ENCODE measurements around the gene TACC2. TPM values are rescaled to one million over a fixed set of nuclear protein-coding genes. Genes with fewer than 3 reads are reported as not detected.

Gene TACC2
- total RNA-seq, 2 experiments from 2014 or later = not detected

DNA sequence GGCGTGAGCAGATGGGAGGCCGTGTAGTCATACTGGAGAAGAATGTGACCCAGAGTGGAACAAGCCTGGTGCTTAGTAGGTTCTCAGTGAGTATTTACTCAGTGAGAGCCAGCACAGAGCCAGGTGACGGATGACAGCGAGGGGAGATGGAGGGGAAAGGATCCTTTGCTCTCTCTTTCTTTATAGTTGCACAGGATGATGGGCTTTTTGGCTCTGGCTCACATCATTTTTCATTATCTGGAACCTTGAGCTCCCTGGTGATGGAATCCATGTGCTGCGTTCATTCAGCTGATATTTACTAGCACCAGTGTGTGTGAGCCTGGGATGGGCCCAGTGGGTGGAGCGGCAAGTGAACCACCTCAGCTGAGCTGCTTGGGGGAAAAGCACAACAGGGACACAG is 299.3 kb downstream of the TACC2 start:
- no peak overlapping the region for H3K4me3 Mint-ChIP-seq
- H3K27ac Mint-ChIP-seq = no peak overlapping the region
- H3K27me3 Mint-ChIP-seq = peaks cover 12% of the 10 kb centered on the region
- CTCF ChIA-PET = no interaction called here
- H3K9me3 Mint-ChIP-seq (ENCODE audit: low read depth) = no peaks in the 10 kb centered on the region
- DNase-seq = no peak
- H3K36me3 Mint-ChIP-seq = no peaks in the 10 kb centered on the region
- H3K4me1 Mint-ChIP-seq = peaks cover 6% of the 10 kb centered on the region
- no peak for ATAC-seq

GRCh38 chr10:122288917-122289316 is 300.0 kb downstream of the TACC2 start:
- Mint-ChIP-seq H3K9me3 (ENCODE audit: low read depth) (no peaks in the 10 kb centered on the region), H3K4me3 (no peak overlapping the region), H3K36me3 (no peaks in the 10 kb centered on the region), H3K4me1 (peaks cover 8% of the 10 kb centered on the region), H3K27ac (no peak overlapping the region), H3K27me3 (peaks cover 11% of the 10 kb centered on the region)
- DNase-seq (no peak), ATAC-seq (no peak)
- CTCF ChIA-PET = no interaction called here

GRCh38 chr10:122290334-122290733 is 301.4 kb downstream of the TACC2 start:
- Mint-ChIP-seq H3K9me3 (ENCODE audit: low read depth) (no peaks in the 10 kb centered on the region), H3K27ac (no peak overlapping the region), H3K27me3 (peaks cover 8% of the 10 kb centered on the region), H3K4me1 (peaks cover 14% of the 10 kb centered on the region), H3K36me3 (no peaks in the 10 kb centered on the region), H3K4me3 (no peak overlapping the region)
- ATAC-seq (no peak), DNase-seq (no peak)
- CTCF ChIA-PET = interaction anchor here (0.6 kb wide), 1 partner anchor 14 kb away, joined by 3 read pairs; no protein-coding TSS in a partner anchor

DNA sequence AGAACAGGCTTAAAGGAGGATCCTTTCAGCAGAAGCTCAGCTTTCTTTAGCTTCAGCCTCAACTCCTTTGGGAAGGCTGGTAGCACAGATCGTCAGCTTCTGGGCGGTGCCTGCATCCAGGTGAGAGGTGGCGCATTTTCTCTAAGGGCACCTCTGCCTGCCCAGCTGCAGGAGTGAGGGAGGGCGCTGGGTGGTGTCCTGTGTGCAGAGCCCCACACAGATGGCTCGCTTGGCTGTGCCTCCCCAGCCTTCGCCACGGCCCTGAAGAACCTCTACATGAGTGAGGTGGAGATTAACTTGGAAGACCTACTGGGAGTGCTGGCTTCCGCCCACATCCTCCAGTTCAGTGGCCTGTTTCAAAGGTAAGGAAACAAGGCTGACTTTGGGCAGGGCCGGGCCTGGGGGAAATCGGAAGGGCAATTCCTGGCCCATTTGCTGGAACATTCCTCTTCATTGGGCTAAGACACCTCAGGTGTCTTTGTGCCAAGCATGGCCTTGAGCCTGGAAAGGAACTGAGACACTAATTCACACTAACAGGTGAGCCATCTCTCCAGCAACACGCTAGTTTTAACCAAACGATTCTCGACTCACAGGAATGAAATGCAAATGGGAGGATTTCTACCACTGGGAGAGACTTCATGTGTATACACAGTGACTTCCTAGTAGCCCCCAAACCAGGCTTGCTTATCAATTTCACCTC is 302.0 kb downstream of the TACC2 start:
- peaks cover 20% of the 10 kb centered on the region for H3K4me1 Mint-ChIP-seq
- CTCF ChIA-PET = no interaction called here
- no peak for DNase-seq
- no peak overlapping the region for H3K4me3 Mint-ChIP-seq
- ATAC-seq = no peak
- no peaks in the 10 kb centered on the region for H3K9me3 Mint-ChIP-seq (ENCODE audit: low read depth)
- H3K27me3 Mint-ChIP-seq = peaks cover 14% of the 10 kb centered on the region
- no peak overlapping the region for H3K27ac Mint-ChIP-seq
- H3K36me3 Mint-ChIP-seq = no peaks in the 10 kb centered on the region

- H3K27me3 Mint-ChIP-seq = peaks cover 20% of the 10 kb centered on the region
- DNase-seq (no peak), ATAC-seq (no peak)
- H3K27ac Mint-ChIP-seq = no peak overlapping the region
- no peaks in the 10 kb centered on the region for H3K9me3 Mint-ChIP-seq (ENCODE audit: low read depth)
- H3K4me1 Mint-ChIP-seq = peaks cover 20% of the 10 kb centered on the region
- no peaks in the 10 kb centered on the region for H3K36me3 Mint-ChIP-seq
- no peak overlapping the region for H3K4me3 Mint-ChIP-seq
- CTCF ChIA-PET = no interaction called here
These were observed 302.8 kb downstream of the TACC2 start for GRCh38 chr10:122291739-122292138.

DNA sequence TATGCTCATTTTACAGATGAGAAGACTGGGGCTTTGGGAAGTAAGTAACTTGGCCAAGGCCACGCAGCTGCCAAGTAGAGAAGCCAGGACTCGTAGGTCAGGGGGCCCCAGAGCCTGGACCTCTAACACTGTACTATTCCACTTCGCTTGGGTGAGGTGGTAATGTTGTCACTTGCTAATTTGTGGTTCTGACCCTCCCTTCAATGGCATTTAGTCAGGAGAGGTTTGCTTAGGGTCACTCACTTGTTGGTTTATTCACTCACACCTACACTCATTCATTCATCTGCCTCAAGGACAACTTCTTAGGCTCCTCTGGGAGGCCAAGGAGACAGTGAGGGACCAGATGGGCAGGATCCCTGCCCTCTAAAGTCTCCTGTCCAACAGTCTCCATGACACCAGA is 303.4 kb downstream of the TACC2 start:
- ATAC-seq (no peak), DNase-seq (no peak)
- Mint-ChIP-seq H3K4me1 (peaks cover 20% of the 10 kb centered on the region), H3K9me3 (ENCODE audit: low read depth) (no peaks in the 10 kb centered on the region), H3K27ac (no peak overlapping the region), H3K27me3 (peaks cover 25% of the 10 kb centered on the region), H3K4me3 (no peak overlapping the region), H3K36me3 (no peaks in the 10 kb centered on the region)
- CTCF ChIA-PET = no interaction called here

DNA sequence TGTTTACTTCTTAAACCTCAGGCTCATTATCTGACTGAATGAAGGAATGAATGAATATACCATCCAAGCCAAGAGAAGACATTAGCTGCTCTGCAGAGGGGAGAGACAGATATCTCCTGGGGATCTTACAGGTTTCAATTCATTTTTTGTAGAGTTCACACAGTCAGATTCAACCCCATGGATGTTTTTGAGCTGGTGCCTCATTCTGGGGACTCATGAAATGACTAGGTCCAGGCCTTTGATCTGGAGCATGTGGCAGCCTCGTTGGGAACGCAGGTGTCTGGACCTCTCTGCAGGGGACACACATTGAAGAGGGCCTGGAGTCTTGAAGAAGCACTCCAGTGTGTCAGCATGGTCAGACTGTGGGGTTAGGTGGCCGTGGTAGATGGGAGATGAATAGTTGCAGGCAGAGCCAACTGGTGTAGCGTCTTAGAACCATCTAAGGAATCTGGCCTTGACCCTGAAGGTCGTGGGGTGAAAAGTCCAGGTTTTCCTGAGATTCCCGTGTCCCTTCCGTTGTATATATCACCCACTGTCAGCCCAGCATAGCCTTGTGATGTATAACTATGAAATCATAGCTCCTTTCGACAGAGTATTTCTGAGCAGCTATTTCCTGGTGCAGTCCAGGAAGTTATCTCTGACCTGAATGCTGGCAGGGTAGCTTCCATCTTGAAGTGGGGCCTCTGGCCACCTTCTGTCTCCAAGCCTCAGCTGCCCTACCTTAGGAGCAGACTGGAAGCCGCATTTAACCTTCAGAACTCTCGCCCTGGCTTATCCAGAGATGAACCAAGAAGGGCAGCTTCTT is 304.4 kb downstream of the TACC2 start:
- CTCF ChIA-PET = interaction anchor here (0.9 to 1.5 kb wide), 4 partner anchors 16 to 272 kb away, joined by 3 to 8 read pairs (median 4); no protein-coding TSS in a partner anchor
- H3K36me3 Mint-ChIP-seq = no peaks in the 10 kb centered on the region
- H3K4me3 Mint-ChIP-seq = no peak overlapping the region
- H3K4me1 Mint-ChIP-seq = peaks cover 20% of the 10 kb centered on the region
- ATAC-seq (no peak), DNase-seq (no peak)
- H3K27me3 Mint-ChIP-seq = peaks cover 26% of the 10 kb centered on the region
- H3K27ac Mint-ChIP-seq = no peak overlapping the region
- H3K9me3 Mint-ChIP-seq (ENCODE audit: low read depth) = no peaks in the 10 kb centered on the region

GRCh38 chr10:122293961-122294380 is 305.0 kb downstream of the TACC2 start:
- no peak overlapping the region for H3K4me3 Mint-ChIP-seq
- CTCF ChIA-PET = interaction anchor here (0.9 to 1.5 kb wide), 4 partner anchors 17 to 271 kb away, joined by 3 to 8 read pairs (median 4); no protein-coding TSS in a partner anchor
- peaks cover 30% of the 10 kb centered on the region for H3K27me3 Mint-ChIP-seq
- DNase-seq (no peak), ATAC-seq (no peak)
- peaks cover 20% of the 10 kb centered on the region for H3K4me1 Mint-ChIP-seq
- no peak overlapping the region for H3K27ac Mint-ChIP-seq
- H3K36me3 Mint-ChIP-seq = no peaks in the 10 kb centered on the region
- H3K9me3 Mint-ChIP-seq (ENCODE audit: low read depth) = no peaks in the 10 kb centered on the region

DNA sequence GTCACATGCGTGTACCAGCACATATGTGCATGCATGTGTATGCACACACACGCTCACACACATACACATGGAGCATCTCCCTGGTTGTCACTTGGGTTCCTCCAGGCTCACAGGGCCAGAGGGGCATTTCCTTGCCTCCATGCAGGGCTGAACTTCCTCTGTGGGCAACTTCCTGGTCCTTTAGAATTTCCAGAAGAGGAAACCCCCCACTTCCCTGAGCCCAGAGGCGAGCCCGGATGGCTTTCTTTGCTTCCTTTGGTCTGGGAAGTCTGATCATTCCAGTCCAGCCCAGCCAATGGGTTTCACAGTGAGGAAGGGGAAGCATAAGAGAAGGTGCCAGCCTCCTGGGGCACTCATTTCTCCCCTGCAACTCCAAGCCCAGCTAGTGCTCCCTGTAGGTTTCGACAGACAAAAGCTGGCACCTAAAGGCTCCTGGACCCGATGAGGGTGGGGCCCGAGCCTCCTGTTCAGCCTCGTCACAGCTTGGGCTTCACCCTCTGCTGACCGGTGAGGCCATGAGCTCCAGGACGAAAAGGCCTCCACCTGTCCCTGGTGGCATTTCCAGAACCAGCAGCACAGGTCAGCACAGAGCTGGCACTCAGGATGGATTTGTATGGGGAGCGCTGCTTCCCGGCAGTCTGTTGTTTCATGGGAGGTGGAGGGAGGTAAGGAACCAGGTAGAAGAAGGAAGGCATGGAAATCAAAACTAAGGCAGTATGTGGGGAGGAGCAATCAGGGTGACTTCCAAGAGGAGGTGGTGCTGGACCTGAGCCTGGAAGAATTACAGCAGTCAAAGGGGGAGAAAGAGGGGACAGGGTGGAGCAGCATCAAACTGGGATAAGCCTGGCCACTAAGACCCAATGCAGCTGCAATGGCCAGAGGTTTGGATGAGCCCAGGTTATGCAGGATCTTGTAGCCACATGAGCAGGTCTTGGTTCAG is 305.8 kb downstream of the TACC2 start:
- no peaks in the 10 kb centered on the region for H3K36me3 Mint-ChIP-seq
- H3K27ac Mint-ChIP-seq = no peak overlapping the region
- CTCF ChIA-PET = interaction anchor here (1.1 kb wide), 1 partner anchor 141 kb away, joined by 8 read pairs; no protein-coding TSS in a partner anchor
- H3K4me3 Mint-ChIP-seq = no peak overlapping the region
- H3K27me3 Mint-ChIP-seq = peaks cover 27% of the 10 kb centered on the region
- ATAC-seq (no peak), DNase-seq (no peak)
- peaks cover 19% of the 10 kb centered on the region for H3K4me1 Mint-ChIP-seq
- H3K9me3 Mint-ChIP-seq (ENCODE audit: low read depth) = no peaks in the 10 kb centered on the region

DNA sequence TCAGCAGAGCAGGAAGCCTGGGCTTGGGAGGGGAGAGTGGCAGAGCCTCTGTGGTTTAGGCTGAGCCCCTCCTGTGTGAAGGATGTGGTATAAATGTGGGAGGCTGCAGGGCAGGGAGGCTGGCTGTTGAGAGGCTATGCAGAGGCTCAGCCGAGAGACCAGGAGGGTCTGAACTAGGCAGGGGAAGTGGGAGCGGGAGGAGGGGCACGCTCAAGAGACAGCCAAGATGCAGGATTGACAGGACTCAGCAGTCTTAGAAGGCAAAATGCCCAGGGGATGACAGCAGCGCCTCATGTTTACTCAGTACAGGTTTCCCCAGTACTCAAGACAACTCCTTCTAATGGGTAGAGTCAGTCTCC is 306.5 kb downstream of the TACC2 start:
- ATAC-seq (peak; percentile 45), DNase-seq (peak; percentile 51)
- Mint-ChIP-seq H3K9me3 (ENCODE audit: low read depth) (no peaks in the 10 kb centered on the region), H3K4me3 (no peak overlapping the region), H3K36me3 (no peaks in the 10 kb centered on the region), H3K27me3 (peaks cover 27% of the 10 kb centered on the region), H3K4me1 (peaks cover 16% of the 10 kb centered on the region), H3K27ac (no peak overlapping the region)
- CTCF ChIA-PET = interaction anchor here (4.5 kb wide), 1 partner anchor 138 kb away, joined by 68 read pairs; no protein-coding TSS in a partner anchor

DNA sequence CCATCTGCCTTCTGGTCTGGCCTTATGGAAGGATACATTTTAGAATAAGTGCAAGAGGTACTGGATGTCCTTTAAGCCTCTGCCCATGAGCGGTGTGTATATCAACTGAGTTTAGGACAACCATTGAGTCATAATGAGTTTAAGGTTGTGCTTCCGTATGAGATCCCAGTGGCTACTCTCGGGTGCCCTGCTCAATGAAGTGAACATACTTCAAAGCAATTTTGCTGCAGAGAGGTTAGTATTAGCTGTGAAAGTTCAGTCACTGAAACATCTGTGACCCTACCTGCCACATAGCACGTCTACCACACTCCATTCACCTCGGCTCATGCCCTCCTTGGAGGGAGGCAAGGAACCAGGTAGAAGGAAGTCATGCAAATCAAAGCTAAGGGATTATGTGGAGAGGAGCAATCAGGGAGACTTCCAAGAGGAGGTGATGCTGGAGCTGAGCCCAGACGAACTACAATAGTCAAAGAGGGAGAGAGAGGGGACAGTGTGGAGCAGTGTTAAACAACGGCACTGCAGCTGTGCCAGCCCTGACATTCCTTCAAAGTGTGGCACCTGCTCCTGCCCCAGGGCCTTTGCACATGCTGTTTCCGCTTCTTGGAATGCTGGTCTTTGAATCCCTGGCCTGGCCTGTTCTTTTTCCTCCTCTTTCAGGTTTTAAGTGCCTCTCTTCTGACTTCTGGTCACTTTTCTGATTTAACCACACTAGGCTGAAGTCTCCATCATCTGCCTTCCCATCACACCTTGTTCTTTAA is 307.6 kb downstream of the TACC2 start:
- Mint-ChIP-seq H3K36me3 (no peaks in the 10 kb centered on the region), H3K4me1 (peaks cover 16% of the 10 kb centered on the region), H3K9me3 (ENCODE audit: low read depth) (no peaks in the 10 kb centered on the region), H3K4me3 (no peak overlapping the region), H3K27me3 (peaks cover 33% of the 10 kb centered on the region), H3K27ac (no peak overlapping the region)
- CTCF ChIA-PET = interaction anchor here (1.0 to 4.5 kb wide), 2 partner anchors 75 to 137 kb away, joined by 3 to 68 read pairs; no protein-coding TSS in a partner anchor
- peak; percentile 26 for DNase-seq
- no peak for ATAC-seq

GRCh38 chr10:122297583-122297982 is 308.6 kb downstream of the TACC2 start:
- H3K27ac Mint-ChIP-seq = no peak overlapping the region
- ATAC-seq (no peak), DNase-seq (no peak)
- CTCF ChIA-PET = interaction anchor here (1.0 to 4.5 kb wide), 4 partner anchors 16 to 136 kb away, joined by 3 to 68 read pairs (median 6); no protein-coding TSS in a partner anchor
- no peaks in the 10 kb centered on the region for H3K36me3 Mint-ChIP-seq
- H3K4me3 Mint-ChIP-seq = no peak overlapping the region
- peaks cover 35% of the 10 kb centered on the region for H3K27me3 Mint-ChIP-seq
- H3K9me3 Mint-ChIP-seq (ENCODE audit: low read depth) = no peaks in the 10 kb centered on the region
- peaks cover 16% of the 10 kb centered on the region for H3K4me1 Mint-ChIP-seq
